Endothelial cell of umbilical vein (primary cell): Measurements from ENCODE around the gene RNF150. TPM values are rescaled to one million over a fixed set of nuclear protein-coding genes. Genes with fewer than 3 reads are reported as not detected.

Source experiments
- BruUV-seq: library from RNA; stranded (reverse); fragments of 400-500 nt; replicated peaks from 2 replicates; lab custom pipeline; 2021; lab: Mats Ljungman, UMichigan
- CTCF ChIA-PET: fragments of 300-600, 350-600 bp; sonication (Branson Sonifier 250); formaldehyde crosslinking; loops from one replicate; lab custom pipeline; 2021; ENCODE audit warnings: antibody characterized with exemption, inconsistent platforms; lab: Charles Lee
- POLR2A ChIA-PET: fragments of 300-600, 350-600 bp; sonication (Branson Sonifier 250); formaldehyde crosslinking; loops from one replicate; lab custom pipeline; 2021; ENCODE audit warnings: antibody characterized with exemption, inconsistent platforms; lab: Charles Lee
- DNase-seq: peaks from one replicate; pipeline ENCODE4 v3.0.0-alpha.2; 2011; ENCODE audit warnings: low read depth, low spot score
- FAIRE-seq: peaks from 2 replicates; lab custom pipeline; 2011; peaks lifted over from hg19 to GRCh38; lab: Jason Lieb, UNC
- H2AFZ ChIP-seq: 2 replicates; pipeline ENCODE4 v1.6.0; 2012; ENCODE audit warnings: low read depth, low read length, control low read depth, inconsistent platforms
- H3K27ac ChIP-seq: 2 replicates; pipeline ENCODE4 v1.5.1; 2011; ENCODE audit warnings: low read depth, mild to moderate bottlenecking, control low read depth, low read length, moderate library complexity; ENCODE audit not compliant: insufficient read depth
- H3K27me3 ChIP-seq, 2 experiments: 2 replicates each; pipeline versions ENCODE4 v1.6.0 to v1.6.1; 2011; ENCODE audit warnings: low read length in 2 of 2, mixed read lengths in 1 of 2; ENCODE audit not compliant: control insufficient read depth in 2 of 2, insufficient read depth in 2 of 2
- H3K36me3 ChIP-seq, 2 experiments: 2 replicates in 1 of 2; 3 replicates in 1 of 2; pipeline ENCODE4 v1.5.1; 2011; ENCODE audit warnings: low read length in 2 of 2, mild to moderate bottlenecking in 1 of 2, moderate library complexity in 1 of 2; ENCODE audit not compliant: control insufficient read depth in 2 of 2, insufficient read depth in 2 of 2; ENCODE audit errors: extremely low read depth in 1 of 2
- H3K4me1 ChIP-seq: 3 replicates; pipeline ENCODE4 v1.5.1; 2011; ENCODE audit warnings: mild to moderate bottlenecking, low read length; ENCODE audit not compliant: control insufficient read depth, insufficient read depth; ENCODE audit errors: extremely low read depth
- H3K4me2 ChIP-seq: 2 replicates; pipeline ENCODE4 v1.6.1; 2011; ENCODE audit warnings: low read length, control low read depth, mixed read lengths; ENCODE audit not compliant: insufficient read depth
- H3K4me3 ChIP-seq, 3 experiments: fragments of 200-600 bp in 1 of 3; sonication (generic), shearing (Covaris generic) in 1 of 3; replicated peaks in 1 of 3; 2 replicates each; pipeline ENCODE4 v1.5.1; 2011 to 2016; ENCODE audit warnings: control low read depth in 3 of 3, low read length in 3 of 3, mild to moderate bottlenecking in 2 of 3, inconsistent platforms in 1 of 3, low read depth in 1 of 3, moderate library complexity in 1 of 3; ENCODE audit not compliant: insufficient read depth in 1 of 3
- H3K79me2 ChIP-seq: 2 replicates; pipeline ENCODE4 v1.6.0; 2012; ENCODE audit warnings: low read length, inconsistent platforms; ENCODE audit not compliant: control insufficient read depth, insufficient read depth
- H3K9ac ChIP-seq: replicated peaks from 2 replicates; pipeline ENCODE3; 2011; ENCODE audit warnings: low read length, control low read depth; ENCODE audit not compliant: insufficient read depth; ENCODE audit errors: extremely low read depth
- H3K9me1 ChIP-seq: replicated peaks from 3 replicates; pipeline ENCODE4 v1.6.0; 2011; ENCODE audit warnings: mild to moderate bottlenecking, low read length; ENCODE audit not compliant: control insufficient read depth, insufficient read depth; ENCODE audit errors: extremely low read depth
- H3K9me3 ChIP-seq: replicated peaks from 2 replicates; pipeline ENCODE4 v1.5.1; 2012; ENCODE audit warnings: low read length, inconsistent platforms; ENCODE audit not compliant: control insufficient read depth, insufficient read depth
- H4K20me1 ChIP-seq: replicated peaks from 2 replicates; pipeline ENCODE3; 2011; ENCODE audit warnings: mild to moderate bottlenecking, low read length; ENCODE audit not compliant: control insufficient read depth, insufficient read depth; ENCODE audit errors: extremely low read depth
- EZH2 ChIP-seq: IDR thresholded peaks from 2 replicates; pipeline ENCODE4 v1.6.1; 2012; ENCODE audit warnings: borderline replicate concordance, low read depth, mild to moderate bottlenecking, moderate library complexity, low read length, inconsistent platforms; ENCODE audit not compliant: severe bottlenecking
- FOS ChIP-seq: IDR thresholded peaks from 2 replicates; pipeline ENCODE4 v1.6.1; 2011; ENCODE audit warnings: mild to moderate bottlenecking, low read length, moderate library complexity, borderline replicate concordance; ENCODE audit not compliant: insufficient read depth
- GATA2 ChIP-seq: IDR thresholded peaks from 2 replicates; pipeline ENCODE4 v1.7.0; 2011; ENCODE audit warnings: low read depth, mild to moderate bottlenecking, moderate library complexity, mixed read lengths, low read length; ENCODE audit not compliant: insufficient read length, insufficient read depth
- JUN ChIP-seq: IDR thresholded peaks from 2 replicates; pipeline ENCODE4 v1.6.1; 2011; ENCODE audit warnings: borderline replicate concordance, low read depth; ENCODE audit not compliant: insufficient read length, insufficient read depth
- MAX ChIP-seq: IDR thresholded peaks from 2 replicates; pipeline ENCODE4 v1.6.1; 2011; ENCODE audit not compliant: insufficient read depth, insufficient read length
- MYC ChIP-seq: IDR thresholded peaks from one replicate; pipeline ENCODE4 v1.6.1; 2011; ENCODE audit warnings: mild to moderate bottlenecking, low read depth, low read length
- POLR2A ChIP-seq: IDR thresholded peaks from 2 replicates; pipeline ENCODE4 v1.6.1; 2012; ENCODE audit warnings: low read depth, mild to moderate bottlenecking, control low read depth, low read length
- POLR2AphosphoS5 ChIP-seq: IDR thresholded peaks from 2 replicates; pipeline ENCODE4 v1.6.1; 2012; ENCODE audit warnings: low read depth, mild to moderate bottlenecking, control low read depth, low read length, moderate library complexity; ENCODE audit not compliant: insufficient read depth
- dilution Hi-C: fragments of 300-500 bp; cut with MboI; formaldehyde crosslinking; loops from one replicate; pipeline ENCODE4 v1.15.0; 2019; ENCODE audit warnings: low sequenced_read_pairs; ENCODE audit not compliant: extremely low pct_ligation_motif_present
- intact Hi-C: fragments of 100-400 bp; cut with micrococcal nuclease; formaldehyde crosslinking; loops from one replicate; pipeline ENCODE4 v1.10.0; 2022
- polyA plus RNA-seq, 4 experiments: library from polyadenylated mRNA; depleted of rRNA in 3 of 4; stranded (reverse) in 3 of 4; unstranded in 1 of 4; fragments of >200 nt; gene quantifications; 2 replicates each; pipeline versions ENCODE4 v1.2.1 to v1.2.3, GENCODE V29; 2011 to 2012; ENCODE audit warnings: missing spikeins in 1 of 4
- total RNA-seq: library from RNA; stranded (reverse); gene quantifications from 2 replicates; pipeline ENCODE4 v1.2.3, GENCODE V29; 2021
- TF ChIP-seq, protein P1 (sequence below), 2 donors: IDR thresholded peaks; 1 replicate in 1 of 2; 2 replicates in 1 of 2; pipeline ENCODE4 v1.5.1; 2011; ENCODE audit warnings: low read length in 2 of 2, mild to moderate bottlenecking in 2 of 2, moderate library complexity in 2 of 2, control low read depth in 1 of 2, inconsistent platforms in 1 of 2, low read depth in 1 of 2; ENCODE audit not compliant: insufficient read depth in 1 of 2; ENCODE audit errors: extremely low read depth in 1 of 2

RNF150 gene
- total and polyA plus RNA-seq, 2 donors (not counting 3 experiments of a cell fraction or from before 2014, with no cell fraction given) = 0.33 to 0.35 TPM

DNA sequence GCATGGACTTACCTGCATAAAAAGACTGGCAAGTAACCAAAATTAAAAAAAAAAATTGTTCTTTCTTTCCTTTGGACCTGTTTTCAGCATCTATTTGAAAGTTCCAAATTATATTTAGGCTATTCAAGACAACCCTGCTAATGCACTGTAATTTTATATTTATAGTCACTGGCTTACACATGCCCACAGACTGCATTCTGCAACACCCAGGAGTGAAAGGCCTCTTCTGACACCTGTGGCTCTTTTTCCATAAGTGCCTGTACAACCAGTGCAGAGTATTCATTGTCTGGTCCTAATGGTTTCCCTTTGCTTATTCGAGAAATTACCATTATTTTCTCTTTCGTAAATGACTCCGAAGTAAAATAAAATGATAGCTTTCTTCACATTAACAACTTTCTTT is 143.3 kb downstream of the RNF150 start:
- dilution Hi-C loops = no loop called here
- CTCF ChIA-PET = no interaction called here
- no TSS peak for BruUV-seq

More for the DNA sequence above, 143.3 kb downstream of the RNF150 start:
- FAIRE-seq (no peak), DNase-seq (no peak)
- no peak overlapping the region for H2AFZ ChIP-seq
- H3K9me3 ChIP-seq = no peaks in the 10 kb centered on the region
- H4K20me1 ChIP-seq = no peaks in the 10 kb centered on the region
- H3K4me1 ChIP-seq = no peaks in the 10 kb centered on the region
- H3K27me3 ChIP-seq = no peaks in the 10 kb centered on the region
- H3K4me2 ChIP-seq = no peak overlapping the region
- TF ChIP-seq JUN (no peak), POLR2A (no peak), POLR2AphosphoS5 (no peak), MAX (no peak), EZH2 (no peak), MYC (no peak), FOS (no peak), GATA2 (no peak)
- TF ChIP-seq, protein P1, sequence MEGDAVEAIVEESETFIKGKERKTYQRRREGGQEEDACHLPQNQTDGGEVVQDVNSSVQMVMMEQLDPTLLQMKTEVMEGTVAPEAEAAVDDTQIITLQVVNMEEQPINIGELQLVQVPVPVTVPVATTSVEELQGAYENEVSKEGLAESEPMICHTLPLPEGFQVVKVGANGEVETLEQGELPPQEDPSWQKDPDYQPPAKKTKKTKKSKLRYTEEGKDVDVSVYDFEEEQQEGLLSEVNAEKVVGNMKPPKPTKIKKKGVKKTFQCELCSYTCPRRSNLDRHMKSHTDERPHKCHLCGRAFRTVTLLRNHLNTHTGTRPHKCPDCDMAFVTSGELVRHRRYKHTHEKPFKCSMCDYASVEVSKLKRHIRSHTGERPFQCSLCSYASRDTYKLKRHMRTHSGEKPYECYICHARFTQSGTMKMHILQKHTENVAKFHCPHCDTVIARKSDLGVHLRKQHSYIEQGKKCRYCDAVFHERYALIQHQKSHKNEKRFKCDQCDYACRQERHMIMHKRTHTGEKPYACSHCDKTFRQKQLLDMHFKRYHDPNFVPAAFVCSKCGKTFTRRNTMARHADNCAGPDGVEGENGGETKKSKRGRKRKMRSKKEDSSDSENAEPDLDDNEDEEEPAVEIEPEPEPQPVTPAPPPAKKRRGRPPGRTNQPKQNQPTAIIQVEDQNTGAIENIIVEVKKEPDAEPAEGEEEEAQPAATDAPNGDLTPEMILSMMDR (IDR thresholded peaks at IDR 0.05; ENCODE audit: extremely low read depth in 1 of 2, insufficient read depth in 1 of 2, low read depth in 1 of 2, low read length in 2 of 2) = no peak
- intact Hi-C loops = no loop called here
- no peaks in the 10 kb centered on the region for H3K79me2 ChIP-seq
- no peak overlapping the region for H3K4me3 ChIP-seq
- H3K9ac ChIP-seq = no peak overlapping the region
- H3K27ac ChIP-seq = no peak overlapping the region
- no peaks in the 10 kb centered on the region for H3K9me1 ChIP-seq
- H3K36me3 ChIP-seq = no peaks in the 10 kb centered on the region
- POLR2A ChIA-PET = no interaction called here
